GM12878 (cell line): ENCODE data around the gene TMEM38B. TPM values are rescaled to one million over a fixed set of nuclear protein-coding genes. Genes with fewer than 3 reads are reported as not detected.

Source experiments
- ATAC-seq: fragments of 200-7000 bp; cut with Tn5 transposase; 3 replicates; pipeline ENCODE4 v1.9.1; 2020; ENCODE audit warnings: mild to moderate bottlenecking, moderate library complexity
- BruUV-seq: library from RNA; stranded (reverse); fragments of 400-500 nt; replicated peaks from 2 replicates; lab custom pipeline; 2021; lab: Mats Ljungman, UMichigan
- CTCF ChIA-PET: fragments of 300-600 bp; sonication (Branson Sonifier 250); formaldehyde crosslinking; extraction: SDS; loops from one replicate; lab custom pipeline; 2021; ENCODE audit warnings: inconsistent platforms; lab: Yijun Ruan, JAX
- POLR2A ChIA-PET: fragments of 350-600 bp; formaldehyde crosslinking; extraction: SDS; loops from one replicate; lab custom pipeline; 2021; ENCODE audit warnings: inconsistent platforms; lab: Charles Lee
- RAD21 ChIA-PET: fragments of 300-600 bp; sonication (Branson Sonifier 250); formaldehyde crosslinking; loops from one replicate; lab custom pipeline; 2023; ENCODE audit warnings: antibody characterized with exemption; ENCODE audit not compliant: unreplicated experiment; lab: Charles Lee
- SMC1A ChIA-PET: fragments of 300-600 bp; sonication (Branson Sonifier 250); formaldehyde crosslinking; loops from one replicate; lab custom pipeline; 2023; ENCODE audit not compliant: unreplicated experiment, uncharacterized antibody; lab: Charles Lee
- DNase-seq: peaks from one replicate; pipeline ENCODE4 v3.0.0-alpha.2; 2011; ENCODE audit warnings: low read depth, low spot score
- FAIRE-seq: peaks from 3 replicates; lab custom pipeline; 2011; peaks lifted over from hg19 to GRCh38; lab: Jason Lieb, UNC
- H2AFZ ChIP-seq: 2 replicates; pipeline ENCODE4 v1.6.0; 2011; ENCODE audit warnings: low read depth, low read length, control low read depth; ENCODE audit not compliant: control insufficient read depth
- H3K27ac ChIP-seq: 2 replicates; pipeline ENCODE4 v1.5.1; 2011; ENCODE audit warnings: control low read depth; ENCODE audit not compliant: control insufficient read depth, insufficient read depth
- H3K27me3 ChIP-seq, 2 experiments: replicated peaks in 1 of 2; 2 replicates each; pipeline versions ENCODE4 v1.6.0 to v1.6.1; 2011; ENCODE audit warnings: low read length in 1 of 2; ENCODE audit not compliant: control insufficient read depth in 2 of 2, insufficient read depth in 2 of 2
- H3K36me3 ChIP-seq, 2 experiments: 2 replicates each; pipeline ENCODE4 v1.5.1; 2011; ENCODE audit warnings: low read length in 1 of 2; ENCODE audit not compliant: control insufficient read depth in 2 of 2, insufficient read depth in 2 of 2
- H3K4me1 ChIP-seq: 2 replicates; pipeline ENCODE4 v1.6.1; 2011; ENCODE audit warnings: mild to moderate bottlenecking, low read length, moderate library complexity, mixed read lengths; ENCODE audit not compliant: control insufficient read depth, insufficient read depth
- H3K4me2 ChIP-seq: 2 replicates; pipeline ENCODE4 v1.6.0; 2011; ENCODE audit warnings: control low read depth; ENCODE audit not compliant: control insufficient read depth, insufficient read depth
- H3K4me3 ChIP-seq: fragments of 200-600 bp; sonication (generic); 2 replicates; pipeline ENCODE4 v1.5.1; 2016
- H3K79me2 ChIP-seq: 2 replicates; pipeline ENCODE4 v1.6.0; 2011; ENCODE audit warnings: low read length; ENCODE audit not compliant: control insufficient read depth, insufficient read depth
- H3K9ac ChIP-seq: 2 replicates; pipeline ENCODE4 v1.8.0; 2011; ENCODE audit warnings: low read length, control low read depth, mixed read lengths; ENCODE audit not compliant: control insufficient read depth, insufficient read depth
- H3K9me3 ChIP-seq: replicated peaks from 3 replicates; pipeline ENCODE4 v1.5.1; 2011; ENCODE audit warnings: mild to moderate bottlenecking, low read length; ENCODE audit not compliant: control insufficient read depth, insufficient read depth
- H4K20me1 ChIP-seq: 2 replicates; pipeline ENCODE4 v1.6.0; 2011; ENCODE audit not compliant: control insufficient read depth, insufficient read depth
- CHD4 ChIP-seq: fragments of 200-600 bp; sonication (generic); IDR thresholded peaks from 2 replicates; pipeline ENCODE4 v1.6.1; 2016; ENCODE audit warnings: mild to moderate bottlenecking
- DPF2 ChIP-seq: fragments of 450-650 bp; IDR thresholded peaks from 2 replicates; pipeline ENCODE4 v1.6.1; 2017; ENCODE audit warnings: mild to moderate bottlenecking
- E2F8 ChIP-seq: fragments of 450-650 bp; IDR thresholded peaks from 2 replicates; pipeline ENCODE4 v1.6.1; 2018; ENCODE audit warnings: mild to moderate bottlenecking, low read depth, moderate library complexity; ENCODE audit not compliant: partially characterized antibody
- JUNB ChIP-seq: IDR thresholded peaks from 2 replicates; pipeline ENCODE4 v1.6.1; 2016; ENCODE audit warnings: antibody characterized with exemption, mild to moderate bottlenecking
- SMC3 ChIP-seq: IDR thresholded peaks from 2 replicates; pipeline ENCODE4 v1.6.1; 2011; ENCODE audit warnings: low read length, improper control_type of control experiment, borderline replicate concordance
- SUPT20H ChIP-seq: IDR thresholded peaks from 2 replicates; pipeline ENCODE4 v1.6.1; 2011; ENCODE audit warnings: low read depth, mild to moderate bottlenecking, low read length, moderate library complexity, borderline replicate concordance; ENCODE audit not compliant: control insufficient read depth
- SUZ12 ChIP-seq: fragments of 200-600 bp; sonication (generic); IDR thresholded peaks from one replicate; pipeline ENCODE4 v1.6.1; 2018; ENCODE audit warnings: antibody characterized with exemption, mild to moderate bottlenecking; ENCODE audit not compliant: unreplicated experiment
- TCF12 ChIP-seq: IDR thresholded peaks from 2 replicates; pipeline ENCODE4 v1.6.1; 2011; ENCODE audit warnings: low read depth, mild to moderate bottlenecking, low read length
- WGBS: methylation state at CpG from one replicate; pipeline ENCODE4 v1.1.6; 2016; ENCODE audit warnings: low lambda C conversion rate; ENCODE audit not compliant: insufficient replicate concordance, insufficient coverage; ENCODE audit errors: missing lambda C conversion rate; 5-methylcytosine and 5-hydroxymethylcytosine counted together
- in situ Hi-C: fragments of 300-500 bp; cut with MboI; formaldehyde crosslinking; loops from 9 replicates; pipeline ENCODE4 v1.14.3; 2018; ENCODE audit warnings: mixed read lengths
- intact Hi-C: fragments of 100-400 bp; cut with micrococcal nuclease; formaldehyde crosslinking; loops from one replicate; pipeline ENCODE4 v1.14.2; 2022; ENCODE audit not compliant: unreplicated experiment
- polyA plus RNA-seq, 11 experiments: library from polyadenylated mRNA; depleted of rRNA in 4 of 11; unstranded in 6 of 11; stranded (reverse) in 5 of 11; fragments of >200 nt; fragmentation: Nextera tagmentation in 4 of 11; fragmentation: Illumina TruSeq in 1 of 11; extraction: Ambion mirVana in 4 of 11; extraction: Trizol in 1 of 11; gene quantifications; 1 replicate in 1 of 11; 2 replicates in 10 of 11; pipeline versions ENCODE4 v1.2.1 to v1.2.3, GENCODE V29; 2011 to 2016; ENCODE audit warnings: inconsistent platforms in 2 of 11, missing spikeins in 2 of 11, low read depth in 1 of 11
- total RNA-seq, 4 experiments: library from RNA; depleted of rRNA in 3 of 4; stranded (reverse); fragments of >200 nt in 3 of 4; fragmentation: Illumina TruSeq in 1 of 4; extraction: Trizol in 1 of 4; gene quantifications; 2 replicates each; pipeline versions ENCODE4 v1.2.1 to v1.2.3, GENCODE V29; 2013 to 2021
- TF ChIP-seq, protein P1 (sequence below): fragments of 450-650 bp; IDR thresholded peaks from 2 replicates; pipeline ENCODE4 v1.6.1; 2018; ENCODE audit warnings: borderline replicate concordance, mild to moderate bottlenecking; ENCODE audit not compliant: partially characterized antibody

The TMEM38B gene
- total and polyA plus RNA-seq, 10 of the 15 experiments (the other 5 are each of a cell fraction or from before 2014, with no cell fraction given), result 8.4 to 22.5 (median 12.7) TPM

DNA sequence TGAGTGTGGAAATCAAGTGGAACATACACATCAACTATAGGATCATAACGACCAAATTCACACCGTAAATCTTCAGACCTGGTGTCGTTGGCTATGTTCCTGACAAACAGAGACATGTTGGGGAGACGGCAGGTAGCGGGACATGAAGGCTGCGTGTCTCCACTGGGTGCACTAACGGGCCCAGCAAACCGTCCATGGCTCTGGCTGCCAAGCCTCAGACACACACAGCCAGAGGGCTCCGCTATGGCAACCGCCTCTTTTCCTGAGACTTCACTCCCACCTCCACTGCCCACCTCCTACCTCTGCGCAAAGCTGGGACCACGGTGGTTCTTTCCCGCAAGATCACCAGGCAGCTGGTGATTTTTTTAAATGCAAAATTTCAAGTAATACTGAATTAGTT lies 16.3 kb downstream of the TMEM38B start:
- TF ChIP-seq SUZ12 (no peak), JUNB (no peak), E2F8 (no peak), DPF2 (no peak), TCF12 (no peak), SUPT20H (no peak), CHD4 (no peak), SMC3 (no peak)
- TF ChIP-seq, protein P1, sequence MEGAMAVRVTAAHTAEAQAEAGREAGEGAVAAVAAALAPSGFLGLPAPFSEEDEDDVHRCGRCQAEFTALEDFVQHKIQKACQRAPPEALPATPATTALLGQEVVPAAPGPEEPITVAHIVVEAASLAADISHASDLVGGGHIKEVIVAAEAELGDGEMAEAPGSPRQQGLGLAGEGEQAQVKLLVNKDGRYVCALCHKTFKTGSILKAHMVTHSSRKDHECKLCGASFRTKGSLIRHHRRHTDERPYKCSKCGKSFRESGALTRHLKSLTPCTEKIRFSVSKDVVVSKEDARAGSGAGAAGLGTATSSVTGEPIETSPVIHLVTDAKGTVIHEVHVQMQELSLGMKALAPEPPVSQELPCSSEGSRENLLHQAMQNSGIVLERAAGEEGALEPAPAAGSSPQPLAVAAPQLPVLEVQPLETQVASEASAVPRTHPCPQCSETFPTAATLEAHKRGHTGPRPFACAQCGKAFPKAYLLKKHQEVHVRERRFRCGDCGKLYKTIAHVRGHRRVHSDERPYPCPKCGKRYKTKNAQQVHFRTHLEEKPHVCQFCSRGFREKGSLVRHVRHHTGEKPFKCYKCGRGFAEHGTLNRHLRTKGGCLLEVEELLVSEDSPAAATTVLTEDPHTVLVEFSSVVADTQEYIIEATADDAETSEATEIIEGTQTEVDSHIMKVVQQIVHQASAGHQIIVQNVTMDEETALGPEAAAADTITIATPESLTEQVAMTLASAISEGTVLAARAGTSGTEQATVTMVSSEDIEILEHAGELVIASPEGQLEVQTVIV, result no peak
- TF ChIP-seq, all 136 proteins: peak for 0
- no peak overlapping the region for H3K9ac ChIP-seq
- H3K4me3 ChIP-seq, result no peak overlapping the region
- no peak overlapping the region for H3K27ac ChIP-seq
- no peaks in the 10 kb centered on the region for H3K27me3 ChIP-seq
- H4K20me1 ChIP-seq, result no peaks in the 10 kb centered on the region
- H3K9me3 ChIP-seq, result no peaks in the 10 kb centered on the region; the same call in 2 of the 3 replicates
- H3K79me2 ChIP-seq, result no peaks in the 10 kb centered on the region
- H3K4me2 ChIP-seq, result no peak overlapping the region
- ChIA-PET SMC1A (no interaction called here), POLR2A (no interaction called here), CTCF (no interaction called here), RAD21 (no interaction called here)
- no peak for FAIRE-seq
- in situ Hi-C loops (loop anchor here (5.0 kb wide), 1 partner anchor 98 kb away; no protein-coding TSS in a partner anchor), intact Hi-C loops (no loop called here)
- H2AFZ ChIP-seq, result no peak overlapping the region
- no peak for DNase-seq
- ATAC-seq, result no peak
- WGBS, result 98% methylated on average over 13 of the region's 13 CpGs
- no peaks in the 10 kb centered on the region for H3K4me1 ChIP-seq
- BruUV-seq, result no TSS peak
- peaks cover 0 to 3% of the 10 kb centered on the region in 2 experiments; a peak in 2 of 4 replicates for H3K36me3 ChIP-seq
